K562 treated with DMSO at 1 percent for 48 hours (cell line): ENCODE results near the gene AS3MT. TPM values are rescaled to one million over a fixed set of nuclear protein-coding genes. Genes with fewer than 3 reads are reported as not detected.

Source experiments
- total RNA-seq: library from RNA; unstranded; fragments of 300-600 nt; gene quantifications from 2 replicates; pipeline ENCODE4 v1.2.3, GENCODE V29; 2022; ENCODE audit warnings: low replicate concordance; ENCODE audit errors: extremely low read depth

Gene AS3MT, protein sequence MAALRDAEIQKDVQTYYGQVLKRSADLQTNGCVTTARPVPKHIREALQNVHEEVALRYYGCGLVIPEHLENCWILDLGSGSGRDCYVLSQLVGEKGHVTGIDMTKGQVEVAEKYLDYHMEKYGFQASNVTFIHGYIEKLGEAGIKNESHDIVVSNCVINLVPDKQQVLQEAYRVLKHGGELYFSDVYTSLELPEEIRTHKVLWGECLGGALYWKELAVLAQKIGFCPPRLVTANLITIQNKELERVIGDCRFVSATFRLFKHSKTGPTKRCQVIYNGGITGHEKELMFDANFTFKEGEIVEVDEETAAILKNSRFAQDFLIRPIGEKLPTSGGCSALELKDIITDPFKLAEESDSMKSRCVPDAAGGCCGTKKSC
- total RNA-seq = not detected in 2 replicates

DNA sequence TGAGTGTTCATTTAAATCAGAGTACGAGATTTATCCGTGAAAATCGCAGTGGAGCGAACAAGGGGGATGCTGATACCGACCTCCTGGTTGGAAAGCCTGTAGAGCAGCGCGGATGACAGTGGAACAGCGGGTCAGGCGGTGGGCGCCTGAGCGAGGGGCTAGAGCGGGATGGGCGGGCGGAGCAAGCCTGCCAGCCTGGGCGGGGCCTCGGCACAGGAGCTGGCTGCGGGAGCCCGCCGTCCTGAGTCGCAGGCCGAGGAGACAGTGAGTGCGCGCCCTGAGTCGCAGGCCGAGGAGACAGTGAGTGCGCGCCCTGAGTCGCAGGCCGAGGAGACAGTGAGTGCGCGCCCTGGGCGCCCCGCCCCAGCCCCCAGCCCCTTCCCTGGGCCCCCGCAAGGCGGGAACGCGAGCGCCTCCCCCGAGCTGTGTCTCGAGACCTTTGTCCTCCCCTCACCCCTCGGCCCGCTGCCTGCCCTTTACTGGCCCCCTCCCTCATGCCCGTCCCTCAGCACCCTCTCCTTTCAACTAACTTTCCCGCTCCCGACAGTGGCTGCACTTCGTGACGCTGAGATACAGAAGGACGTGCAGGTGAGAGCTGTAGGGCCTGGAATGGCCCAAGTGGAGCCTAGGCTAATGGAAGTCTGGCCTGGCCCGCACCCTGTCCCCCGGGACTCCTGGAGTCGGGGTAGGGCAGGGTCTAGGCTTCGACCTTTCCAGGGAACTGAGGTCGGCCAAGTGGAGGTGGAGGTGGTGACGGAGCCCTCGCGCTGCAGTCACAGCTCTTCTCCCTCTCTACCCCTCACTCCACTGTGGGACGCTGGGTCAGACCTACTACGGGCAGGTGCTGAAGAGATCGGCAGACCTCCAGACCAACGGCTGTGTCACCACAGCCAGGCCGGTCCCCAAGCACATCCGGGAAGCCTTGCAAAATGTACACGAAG is at the start of gene AS3MT:
AS3MT (plus strand) TSS at position 213 of the 941 bp plus-strand sequence; CDS start at position 336, 123 bp downstream.

DNA sequence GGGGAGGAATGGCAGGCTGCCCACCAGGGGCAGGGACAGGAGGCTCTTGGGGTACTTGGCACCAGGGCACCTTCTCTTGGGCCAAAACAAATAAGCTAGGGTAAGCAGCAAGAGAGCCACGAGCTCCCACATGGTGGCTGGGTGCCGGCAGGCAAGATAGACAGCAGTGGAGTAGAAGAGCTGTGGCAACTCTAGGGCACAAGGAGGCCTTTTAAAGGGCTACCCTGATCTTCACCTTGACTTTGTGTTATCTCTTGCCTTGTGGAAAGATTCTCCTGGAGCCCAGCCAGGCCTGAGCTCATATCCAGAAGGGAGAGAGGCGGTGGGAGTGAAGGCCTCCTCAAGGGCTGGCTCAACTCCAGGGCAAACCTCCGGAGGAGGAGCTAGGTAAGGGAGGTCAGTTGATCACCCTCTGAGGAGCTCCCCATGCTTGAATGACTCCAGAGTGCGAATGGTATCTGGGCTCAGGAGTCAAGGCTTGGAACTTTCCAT is 32.0 kb upstream of the AS3MT start, which contains the start of gene CYP17A1:
CYP17A1 (minus strand) TSS at position 184 of the 492 bp plus-strand sequence; CDS start at position 132, 52 bp downstream.

DNA sequence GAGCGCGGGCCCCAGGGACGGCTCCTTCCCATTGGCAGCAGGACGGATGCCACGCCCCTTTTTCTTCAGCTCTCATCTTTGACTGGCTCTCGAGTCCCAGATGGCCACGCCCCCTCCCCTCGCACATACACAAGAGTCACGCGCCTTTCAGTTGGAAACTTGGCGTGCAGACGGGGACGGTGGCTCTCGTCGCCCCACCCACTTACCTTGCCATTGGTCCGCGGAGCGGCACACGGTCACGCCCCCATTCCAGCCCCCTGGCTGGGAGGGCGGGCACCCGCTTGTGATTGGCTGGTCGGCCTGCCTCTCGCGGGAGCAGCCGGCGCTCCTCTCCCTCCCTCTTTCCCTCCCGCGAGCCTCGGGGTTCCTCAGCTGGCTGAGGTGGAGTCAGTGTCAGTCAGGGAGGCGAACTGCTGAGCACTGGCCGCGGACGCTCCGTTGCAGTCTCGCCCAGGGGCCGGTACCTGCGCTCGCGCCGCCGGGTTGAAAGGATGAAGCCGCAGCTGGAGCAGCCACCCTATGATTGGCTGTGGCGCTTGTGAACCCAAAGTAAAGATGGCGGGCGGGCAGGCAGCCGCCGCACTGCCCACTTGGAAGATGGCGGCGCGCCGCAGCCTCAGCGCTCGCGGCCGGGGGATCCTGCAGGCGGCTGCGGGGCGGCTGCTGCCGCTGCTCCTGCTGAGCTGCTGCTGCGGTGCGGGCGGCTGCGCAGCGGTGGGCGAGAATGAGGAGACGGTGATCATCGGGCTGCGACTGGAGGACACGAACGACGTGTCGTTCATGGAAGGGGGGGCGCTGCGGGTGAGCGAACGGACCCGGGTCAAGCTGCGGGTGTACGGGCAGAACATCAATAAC is 48.9 kb downstream of the AS3MT start, which contains the start of gene CNNM2:
CNNM2 (plus strand) TSS at position 333 of the 855 bp plus-strand sequence; CDS start at position 520, 187 bp downstream.

Other genes starting within 250 kb of the AS3MT start
- not detected in 2 replicates for gene TRIM8, start 225.0 kb upstream of the AS3MT start, total RNA-seq
- not detected in 2 replicates for gene ARL3, start 155.1 kb upstream of the AS3MT start, total RNA-seq
- not detected in 2 replicates for gene SFXN2, start 154.8 kb upstream of the AS3MT start, total RNA-seq
- not detected in 2 replicates for gene WBP1L, start 125.5 kb upstream of the AS3MT start, total RNA-seq
- not detected in 2 replicates for gene CYP17A1, start 32.1 kb upstream of the AS3MT start, total RNA-seq
- gene BORCS7, start 15.2 kb upstream of the AS3MT start, total RNA-seq = not detected in 2 replicates
- not detected in 2 replicates for gene CNNM2, start 48.8 kb downstream of the AS3MT start, total RNA-seq